COLO668 (cell line): ENCODE results near the gene RNF38.
"Not testable (repeated sequence)": the region's sequence is repeated elsewhere in the genome, so short reads cannot be mapped to it uniquely, and the experiment has no call there.

Experiments used
- DNase-seq: peaks from one replicate; lab custom pipeline; 2025; ENCODE audit not compliant: unreplicated experiment; lab: John Stamatoyannopoulos, UW

The RNF38 gene

GRCh38 chr9:36297798-36298197 is 102.3 kb downstream of the RNF38 start:
- no peak for DNase-seq

GRCh38 chr9:36294996-36295395 is 105.1 kb downstream of the RNF38 start:
- not testable (repeated sequence) for DNase-seq

GRCh38 chr9:36293918-36294317 is 106.2 kb downstream of the RNF38 start:
- no peak for DNase-seq

GRCh38 chr9:36293171-36293570 is 106.9 kb downstream of the RNF38 start:
- DNase-seq: no peak

GRCh38 chr9:36292641-36293040 is 107.4 kb downstream of the RNF38 start:
- no peak for DNase-seq

GRCh38 chr9:36290996-36291395 is 109.1 kb downstream of the RNF38 start:
- DNase-seq: no peak

- no peak for DNase-seq
Measured at GRCh38 chr9:36289836-36290435, 110.1 kb downstream of the RNF38 start.

- DNase-seq: no peak
Measured at GRCh38 chr9:36288070-36288469, 112.0 kb downstream of the RNF38 start.
